Right lobe of liver (tissue), 6 donors: ENCODE results near the gene SLC5A4. TPM values are rescaled to one million over a fixed set of nuclear protein-coding genes. Genes with fewer than 3 reads are reported as not detected.

Experiments used
- ATAC-seq, 4 donors: fragments of 200-7000 bp; cut with Tn5 transposase; one replicate each; pipeline ENCODE4 v1.9.1; 2020; ENCODE audit warnings: mild to moderate bottlenecking in 4 of 4, moderate library complexity in 4 of 4
- DNase-seq, 3 donors: peaks; one replicate each; pipeline ENCODE4 v3.0.0-alpha.2; 2020
- H3K27ac ChIP-seq, 3 donors: fragments of 200-600 bp; one replicate each; pipeline ENCODE4 v1.8.0; 2022
- H3K27me3 ChIP-seq, 2 donors: fragments of 200-600 bp; one replicate each; pipeline ENCODE4 v1.8.0; 2022
- H3K36me3 ChIP-seq, 4 donors: fragments of 200-600 bp; sonication (generic) in 1 of 4; one replicate each; pipeline versions ENCODE4 v1.5.1 to v1.8.0; 2017 to 2022; ENCODE audit warnings: control low read depth in 1 of 4
- H3K4me1 ChIP-seq, 4 donors: fragments of 200-600 bp; sonication (generic) in 1 of 4; one replicate each; pipeline versions ENCODE4 v1.5.1 to v1.8.0; 2017 to 2022; ENCODE audit warnings: control low read depth in 1 of 4
- H3K4me3 ChIP-seq, 3 donors: fragments of 200-600 bp; one replicate each; pipeline ENCODE4 v1.8.0; 2022
- H3K9me3 ChIP-seq, 4 donors: fragments of 200-600 bp; sonication (generic) in 1 of 4; one replicate each; pipeline versions ENCODE4 v1.5.1 to v1.8.0; 2017 to 2022; ENCODE audit warnings: control low read depth in 1 of 4
- POLR2A ChIP-seq: fragments of 450-650 bp; IDR thresholded peaks from one replicate; pipeline ENCODE4 v1.6.1; 2017; ENCODE audit warnings: antibody characterized with exemption, mild to moderate bottlenecking
- WGBS: methylation state at CpG from one replicate; pipeline ENCODE4 v1.1.6; 2018; ENCODE audit warnings: low coverage, low lambda C conversion rate; ENCODE audit not compliant: insufficient coverage; ENCODE audit errors: missing lambda C conversion rate; 5-methylcytosine and 5-hydroxymethylcytosine counted together
- intact Hi-C, 2 donors: fragments of 100-400 bp; cut with DNase I; formaldehyde crosslinking; loops; one replicate each; pipeline versions ENCODE4 v1.11.2 to v1.14.1; 2022
- total RNA-seq, 6 experiments: library from RNA; depleted of rRNA in 2 of 6; stranded (reverse); fragments of >200 nt in 2 of 6; fragmentation: NEBNext Ultra II Directional in 3 of 6; extraction: Animal tissue kit (Norgen Biotek cat#: 25700) in 3 of 6; gene quantifications; one replicate each; pipeline versions ENCODE4 v1.1.0 to v1.2.4, GENCODE V29; 2016 to 2023
- TF ChIP-seq, protein P1 (sequence below), 4 donors: fragments of 200-600 bp in 3 of 4; fragments of 450-650 bp in 1 of 4; IDR thresholded peaks; one replicate each; pipeline versions ENCODE4 v1.5.1 to v1.8.0; 2016 to 2022; ENCODE audit warnings: antibody characterized with exemption in 4 of 4, mild to moderate bottlenecking in 2 of 4
- donor health status: DM: no; HTN: yes; CAD: no.
- donor health status: DM: no; HTN: no; CAD: no.
- donor health status: DM: no; HTN: no; CAD: no.
- donor health status: DM: no; HTN: yes; CAD: no.
- donor health status: DM: no; HTN: yes; CAD: no.

SLC5A4 gene
- total RNA-seq, 6 experiments from 2014 or later, result 0.11 to 0.20 (median 0.16) TPM; not detected in 2

DNA sequence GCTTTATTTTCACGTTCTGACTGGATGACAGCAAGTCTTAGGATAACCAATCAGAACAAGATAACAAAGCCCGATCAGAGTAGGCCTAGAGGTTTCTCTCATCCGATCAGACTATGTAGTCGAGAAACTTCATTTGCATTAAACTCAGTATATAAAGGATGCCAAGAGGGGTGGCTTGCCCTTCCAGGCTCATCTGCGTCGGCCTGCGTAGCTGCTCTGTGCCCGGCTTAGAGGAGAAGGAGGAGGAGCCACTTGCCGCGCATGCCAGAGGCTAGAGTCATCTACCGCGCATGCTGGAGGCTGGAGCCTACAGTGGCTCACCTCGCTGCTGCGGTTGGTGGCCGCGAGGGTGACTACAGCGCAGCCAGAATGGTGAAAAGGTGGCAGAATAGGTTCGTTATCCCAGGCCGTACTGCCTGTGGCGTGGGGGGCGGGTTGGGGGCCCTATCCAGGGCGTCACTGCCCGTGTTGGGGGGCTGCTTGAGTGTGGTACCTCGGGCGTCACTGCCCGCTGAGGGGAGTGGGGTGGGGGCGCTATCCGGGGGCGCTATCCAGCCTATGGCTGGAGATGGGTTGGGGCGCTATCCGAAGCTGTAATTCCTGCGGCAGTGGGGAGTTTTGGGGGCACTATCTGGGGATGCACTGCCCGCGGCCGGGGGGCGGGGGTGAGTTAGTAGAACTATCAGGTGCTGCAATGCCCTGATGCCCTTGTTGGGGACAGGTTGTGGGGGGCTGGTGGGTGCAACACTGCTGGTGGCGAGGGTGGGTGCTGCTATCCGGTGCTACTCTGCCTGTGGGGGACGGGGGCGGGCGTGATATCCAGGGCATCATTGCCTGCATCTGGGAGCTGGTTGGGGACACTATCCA is 50.1 kb downstream of the SLC5A4 start, which contains the start of gene RFPL2:
Gene RFPL2 (minus strand): TSS at position 218 of the 867 bp plus-strand sequence. CDS start 2,622 bp downstream, outside the sequence.
- Histone ChIP-seq H3K4me1 (peaks cover 0 to 5% (median 2%) of the 10 kb centered on the region in 4 donors), H3K36me3 (no peaks in the 10 kb centered on the region), H3K27ac (peak within 1 kb of the TSS in 2 of 3 donors; percentile 24 to 47), H3K4me3 (peak within 1 kb of the TSS in 1 of 3 donors; percentile 32), H3K27me3 (no peaks in the 10 kb centered on the region), H3K9me3 (no peaks in the 10 kb centered on the region)
- intact Hi-C loops, result loop anchor here (5.0 to 10.0 kb wide), 2 partner anchors 60 to 62 kb away; no protein-coding TSS in a partner anchor
- peak; percentile 21 to 68 (median 48) for ATAC-seq
- TF ChIP-seq, protein P1, sequence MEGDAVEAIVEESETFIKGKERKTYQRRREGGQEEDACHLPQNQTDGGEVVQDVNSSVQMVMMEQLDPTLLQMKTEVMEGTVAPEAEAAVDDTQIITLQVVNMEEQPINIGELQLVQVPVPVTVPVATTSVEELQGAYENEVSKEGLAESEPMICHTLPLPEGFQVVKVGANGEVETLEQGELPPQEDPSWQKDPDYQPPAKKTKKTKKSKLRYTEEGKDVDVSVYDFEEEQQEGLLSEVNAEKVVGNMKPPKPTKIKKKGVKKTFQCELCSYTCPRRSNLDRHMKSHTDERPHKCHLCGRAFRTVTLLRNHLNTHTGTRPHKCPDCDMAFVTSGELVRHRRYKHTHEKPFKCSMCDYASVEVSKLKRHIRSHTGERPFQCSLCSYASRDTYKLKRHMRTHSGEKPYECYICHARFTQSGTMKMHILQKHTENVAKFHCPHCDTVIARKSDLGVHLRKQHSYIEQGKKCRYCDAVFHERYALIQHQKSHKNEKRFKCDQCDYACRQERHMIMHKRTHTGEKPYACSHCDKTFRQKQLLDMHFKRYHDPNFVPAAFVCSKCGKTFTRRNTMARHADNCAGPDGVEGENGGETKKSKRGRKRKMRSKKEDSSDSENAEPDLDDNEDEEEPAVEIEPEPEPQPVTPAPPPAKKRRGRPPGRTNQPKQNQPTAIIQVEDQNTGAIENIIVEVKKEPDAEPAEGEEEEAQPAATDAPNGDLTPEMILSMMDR (IDR thresholded peaks at IDR 0.05), result no peak
- TF ChIP-seq POLR2A, result no peak
- 53% methylated on average over 21 of the region's 41 CpGs for WGBS
- peak in 2 of 3 donors; percentile 42 to 64 for DNase-seq

DNA sequence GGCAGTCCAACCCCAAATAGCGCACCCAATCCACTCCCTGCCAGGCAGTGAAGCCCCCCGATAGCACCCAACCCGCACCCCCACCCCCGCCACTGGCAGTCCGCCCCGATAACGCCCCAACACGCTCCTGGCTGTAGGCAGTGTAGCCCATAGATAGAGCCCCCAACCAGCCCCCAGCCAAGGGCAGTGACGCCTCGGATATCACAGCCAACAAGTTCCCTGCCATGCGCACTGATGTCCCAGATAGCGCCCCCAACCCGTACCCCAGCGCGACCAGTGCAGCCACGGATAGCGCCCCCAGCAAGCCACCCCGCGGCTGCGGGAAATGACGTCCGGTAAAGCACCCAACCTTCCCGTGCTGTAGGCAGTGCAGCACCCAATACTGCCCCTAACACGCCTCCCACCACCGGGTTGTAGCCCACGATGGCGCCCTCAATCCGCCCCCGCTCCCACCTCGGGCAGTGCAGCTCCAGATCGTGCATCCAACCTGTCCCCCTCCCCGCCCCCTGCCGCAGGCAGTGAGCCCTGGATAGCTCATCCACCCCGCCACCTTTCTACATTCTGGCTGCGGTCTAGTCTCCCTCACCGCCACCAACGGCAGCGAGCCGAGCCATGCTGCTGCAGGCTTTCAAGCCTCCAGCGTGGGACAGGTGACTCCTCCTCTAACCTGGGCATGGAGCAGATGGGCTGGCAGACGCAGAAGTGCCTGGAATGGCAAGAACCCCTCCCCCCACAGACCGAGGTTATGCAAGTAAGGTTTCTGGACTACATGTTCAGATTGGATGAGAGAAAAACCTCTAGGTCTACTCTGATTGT is 50.9 kb downstream of the SLC5A4 start:
- H3K27ac ChIP-seq, result peak overlapping the region in 2 of 3 donors; percentile 24 to 47
- WGBS, result 48% methylated on average over 23 of the region's 42 CpGs
- intact Hi-C loops, result loop anchor here (5.0 to 10.0 kb wide), 2 partner anchors 61 to 63 kb away; no protein-coding TSS in a partner anchor
- DNase-seq (peak in 2 of 3 donors; percentile 52 to 66), ATAC-seq (peak in 3 of 4 donors; percentile 34 to 47 (median 38))
- no peaks in the 10 kb centered on the region for H3K27me3 ChIP-seq
- peaks cover 0 to 5% (median 2%) of the 10 kb centered on the region in 4 donors for H3K4me1 ChIP-seq
- no peak for TF ChIP-seq POLR2A
- TF ChIP-seq, protein P1 (IDR thresholded peaks at IDR 0.05), result no peak
- H3K9me3 ChIP-seq, result no peaks in the 10 kb centered on the region
- H3K36me3 ChIP-seq, result no peaks in the 10 kb centered on the region
- H3K4me3 ChIP-seq, result peak overlapping the region in 1 of 3 donors; percentile 32

- no peak for TF ChIP-seq POLR2A
- TF ChIP-seq, protein P1 (IDR thresholded peaks at IDR 0.05), result no peak
- intact Hi-C loops, result loop anchor here (5.0 to 10.0 kb wide), 2 partner anchors 61 to 64 kb away; no protein-coding TSS in a partner anchor
- 36% methylated on average over 5 of the region's 53 CpGs for WGBS
- ATAC-seq (peak in 3 of 4 donors; percentile 2 to 12 (median 6)), DNase-seq (no peak)
- no peak overlapping the region for H3K27ac ChIP-seq
- peaks cover 0 to 5% (median 2%) of the 10 kb centered on the region in 4 donors for H3K4me1 ChIP-seq
- no peaks in the 10 kb centered on the region for H3K27me3 ChIP-seq
- peak overlapping the region; percentile 7 to 33 (median 31) for H3K4me3 ChIP-seq
- H3K36me3 ChIP-seq, result no peaks in the 10 kb centered on the region
- H3K9me3 ChIP-seq, result no peaks in the 10 kb centered on the region
These were observed 51.7 kb downstream of the SLC5A4 start for GRCh38 chr22:32203181-32204039.
